SK-N-SH treated with all-trans-retinoic acid at 6 μM for 48 hours (cell line): ENCODE data around the gene GAP43.

Source experiments
- ATAC-seq: fragments of 200-7000 bp; cut with Tn5 transposase; 3 replicates; pipeline ENCODE4 v1.9.1; 2020; ENCODE audit warnings: mild to moderate bottlenecking, moderate library complexity
- ARNTL ChIP-seq: fragments of 450-650 bp; formaldehyde crosslinking; IDR thresholded peaks from 2 replicates; pipeline ENCODE4 v1.5.0; 2020; ENCODE audit warnings: low read depth, mild to moderate bottlenecking, moderate library complexity, borderline replicate concordance
- BACH2 ChIP-seq: fragments of 250-450 bp; sonication (Bioruptor Pico); IDR thresholded peaks from 2 replicates; pipeline ENCODE4 v1.9.0; 2021; ENCODE audit warnings: mild to moderate bottlenecking, borderline replicate concordance
- CSDC2 ChIP-seq: fragments of 250-450 bp; sonication (Bioruptor Pico); IDR thresholded peaks from 2 replicates; pipeline ENCODE4 v1.5.0; 2020; ENCODE audit warnings: mild to moderate bottlenecking, moderate library complexity
- ESRRG ChIP-seq: fragments of 250-450 bp; sonication (Bioruptor Pico); IDR thresholded peaks from 2 replicates; pipeline ENCODE4 v1.6.1; 2021; ENCODE audit warnings: mild to moderate bottlenecking
- ISL1 ChIP-seq: fragments of 250-450 bp; sonication (Bioruptor Pico); IDR thresholded peaks from 2 replicates; pipeline ENCODE4 v2.1.2; 2022; ENCODE audit warnings: mild to moderate bottlenecking, moderate library complexity
- OSR1 ChIP-seq: fragments of 250-450 bp; sonication (Bioruptor Pico); IDR thresholded peaks from 2 replicates; pipeline ENCODE4 v1.8.0; 2022; ENCODE audit warnings: moderate library complexity, mild to moderate bottlenecking, inconsistent platforms
- PPARA ChIP-seq: fragments of 250-450 bp; sonication (Bioruptor Pico); IDR thresholded peaks from 2 replicates; pipeline ENCODE4 v1.5.0; 2020; ENCODE audit warnings: mild to moderate bottlenecking, borderline replicate concordance
- RARB ChIP-seq: fragments of 250-450 bp; sonication (Bioruptor Pico); IDR thresholded peaks from 2 replicates; pipeline ENCODE4 v1.8.0; 2021; ENCODE audit warnings: mild to moderate bottlenecking, moderate library complexity
- SNAI2 ChIP-seq: fragments of 250-450 bp; sonication (Bioruptor Pico); IDR thresholded peaks from 2 replicates; pipeline ENCODE4 v1.5.0; 2020; ENCODE audit warnings: mild to moderate bottlenecking, moderate library complexity
- TCF4 ChIP-seq: fragments of 250-450 bp; sonication (Bioruptor Pico); IDR thresholded peaks from 2 replicates; pipeline ENCODE4 v1.8.0; 2021; ENCODE audit warnings: mild to moderate bottlenecking, moderate library complexity, borderline replicate concordance
- TOX ChIP-seq: fragments of 250-450 bp; sonication (Bioruptor Pico); IDR thresholded peaks from 2 replicates; pipeline ENCODE4 v1.8.0; 2021; ENCODE audit warnings: mild to moderate bottlenecking, moderate library complexity, borderline replicate concordance
- ZC3H10 ChIP-seq: fragments of 250-450 bp; sonication (Bioruptor Pico); IDR thresholded peaks from 2 replicates; pipeline ENCODE4 v1.5.1; 2021; ENCODE audit warnings: mild to moderate bottlenecking, moderate library complexity
- ZFP3 ChIP-seq: fragments of 250-450 bp; sonication (Bioruptor Pico); IDR thresholded peaks from 2 replicates; pipeline ENCODE4 v1.5.0; 2020; ENCODE audit warnings: mild to moderate bottlenecking, moderate library complexity
- ZFP30 ChIP-seq: fragments of 450-650 bp; formaldehyde crosslinking; IDR thresholded peaks from 2 replicates; pipeline ENCODE4 v1.5.0; 2022; ENCODE audit warnings: mild to moderate bottlenecking, moderate library complexity
- ZNF565 ChIP-seq: fragments of 450-650 bp; formaldehyde crosslinking; conservative IDR thresholded peaks from 2 replicates; pipeline ENCODE4 v1.5.0; 2020; ENCODE audit warnings: low read depth, mild to moderate bottlenecking, moderate library complexity
- ZNF70 ChIP-seq: fragments of 450-650 bp; formaldehyde crosslinking; IDR thresholded peaks from 2 replicates; pipeline ENCODE4 v1.5.0; 2020; ENCODE audit warnings: mild to moderate bottlenecking, moderate library complexity
- ZNF8 ChIP-seq: fragments of 450-650 bp; formaldehyde crosslinking; IDR thresholded peaks from 2 replicates; pipeline ENCODE4 v1.5.0; 2020; ENCODE audit warnings: mild to moderate bottlenecking, moderate library complexity
- TF ChIP-seq, protein P1 (sequence below): fragments of 250-450 bp; sonication (Bioruptor Pico); IDR thresholded peaks from 2 replicates; pipeline ENCODE4 v1.5.0; 2020; ENCODE audit warnings: mild to moderate bottlenecking, moderate library complexity
- TF ChIP-seq, protein P2 (sequence below): fragments of 250-450 bp; sonication (Bioruptor Pico); IDR thresholded peaks from 2 replicates; pipeline ENCODE4 v1.5.1; 2021; ENCODE audit warnings: mild to moderate bottlenecking, moderate library complexity
- TF ChIP-seq, protein P3 (sequence below): fragments of 250-450 bp; sonication (Bioruptor Pico); IDR thresholded peaks from 2 replicates; pipeline ENCODE4 v1.8.0; 2021; ENCODE audit warnings: low read depth, mild to moderate bottlenecking, moderate library complexity, borderline replicate concordance

The GAP43 gene

DNA sequence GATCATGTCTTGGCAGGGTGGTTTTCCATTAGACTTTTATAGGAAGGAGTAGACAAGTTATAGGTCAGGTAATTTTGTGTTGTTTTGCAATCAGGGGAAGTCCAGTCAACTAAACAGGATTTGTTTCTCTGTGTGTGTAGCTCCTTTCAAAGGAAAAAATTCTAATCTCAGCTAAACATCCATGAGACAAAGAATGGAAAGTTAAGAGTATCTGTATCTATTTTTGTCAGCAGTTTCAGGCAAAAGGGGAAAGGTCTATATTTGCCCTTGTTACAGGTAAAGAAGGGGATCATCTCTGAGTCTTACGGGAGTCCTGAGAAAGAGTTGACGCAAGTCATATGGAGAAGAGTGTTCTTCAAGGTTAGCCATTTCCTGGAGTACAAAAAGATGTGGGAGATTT is 79.3 kb downstream of the GAP43 start:
- TF ChIP-seq RARB = no peak
- TF ChIP-seq, protein P1, sequence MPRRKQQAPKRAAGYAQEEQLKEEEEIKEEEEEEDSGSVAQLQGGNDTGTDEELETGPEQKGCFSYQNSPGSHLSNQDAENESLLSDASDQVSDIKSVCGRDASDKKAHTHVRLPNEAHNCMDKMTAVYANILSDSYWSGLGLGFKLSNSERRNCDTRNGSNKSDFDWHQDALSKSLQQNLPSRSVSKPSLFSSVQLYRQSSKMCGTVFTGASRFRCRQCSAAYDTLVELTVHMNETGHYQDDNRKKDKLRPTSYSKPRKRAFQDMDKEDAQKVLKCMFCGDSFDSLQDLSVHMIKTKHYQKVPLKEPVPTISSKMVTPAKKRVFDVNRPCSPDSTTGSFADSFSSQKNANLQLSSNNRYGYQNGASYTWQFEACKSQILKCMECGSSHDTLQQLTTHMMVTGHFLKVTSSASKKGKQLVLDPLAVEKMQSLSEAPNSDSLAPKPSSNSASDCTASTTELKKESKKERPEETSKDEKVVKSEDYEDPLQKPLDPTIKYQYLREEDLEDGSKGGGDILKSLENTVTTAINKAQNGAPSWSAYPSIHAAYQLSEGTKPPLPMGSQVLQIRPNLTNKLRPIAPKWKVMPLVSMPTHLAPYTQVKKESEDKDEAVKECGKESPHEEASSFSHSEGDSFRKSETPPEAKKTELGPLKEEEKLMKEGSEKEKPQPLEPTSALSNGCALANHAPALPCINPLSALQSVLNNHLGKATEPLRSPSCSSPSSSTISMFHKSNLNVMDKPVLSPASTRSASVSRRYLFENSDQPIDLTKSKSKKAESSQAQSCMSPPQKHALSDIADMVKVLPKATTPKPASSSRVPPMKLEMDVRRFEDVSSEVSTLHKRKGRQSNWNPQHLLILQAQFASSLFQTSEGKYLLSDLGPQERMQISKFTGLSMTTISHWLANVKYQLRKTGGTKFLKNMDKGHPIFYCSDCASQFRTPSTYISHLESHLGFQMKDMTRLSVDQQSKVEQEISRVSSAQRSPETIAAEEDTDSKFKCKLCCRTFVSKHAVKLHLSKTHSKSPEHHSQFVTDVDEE = no peak
- no peak for TF ChIP-seq ZNF8 (CRISPR knock-in tag)
- no peak for TF ChIP-seq BACH2 (CRISPR knock-in tag)
- no peak for TF ChIP-seq ZNF565 (CRISPR knock-in tag)
- TF ChIP-seq, protein P2, sequence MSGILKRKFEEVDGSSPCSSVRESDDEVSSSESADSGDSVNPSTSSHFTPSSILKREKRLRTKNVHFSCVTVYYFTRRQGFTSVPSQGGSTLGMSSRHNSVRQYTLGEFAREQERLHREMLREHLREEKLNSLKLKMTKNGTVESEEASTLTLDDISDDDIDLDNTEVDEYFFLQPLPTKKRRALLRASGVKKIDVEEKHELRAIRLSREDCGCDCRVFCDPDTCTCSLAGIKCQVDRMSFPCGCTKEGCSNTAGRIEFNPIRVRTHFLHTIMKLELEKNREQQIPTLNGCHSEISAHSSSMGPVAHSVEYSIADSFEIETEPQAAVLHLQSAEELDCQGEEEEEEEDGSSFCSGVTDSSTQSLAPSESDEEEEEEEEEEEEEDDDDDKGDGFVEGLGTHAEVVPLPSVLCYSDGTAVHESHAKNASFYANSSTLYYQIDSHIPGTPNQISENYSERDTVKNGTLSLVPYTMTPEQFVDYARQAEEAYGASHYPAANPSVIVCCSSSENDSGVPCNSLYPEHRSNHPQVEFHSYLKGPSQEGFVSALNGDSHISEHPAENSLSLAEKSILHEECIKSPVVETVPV (CRISPR knock-in tag) = no peak
- no peak for TF ChIP-seq TOX (CRISPR knock-in tag)
- TF ChIP-seq ZNF70 (CRISPR knock-in tag) = no peak
- no peak for TF ChIP-seq SNAI2 (CRISPR knock-in tag)
- no peak for TF ChIP-seq ZC3H10
- no peak for TF ChIP-seq TCF4
- ATAC-seq = no peak

DNA sequence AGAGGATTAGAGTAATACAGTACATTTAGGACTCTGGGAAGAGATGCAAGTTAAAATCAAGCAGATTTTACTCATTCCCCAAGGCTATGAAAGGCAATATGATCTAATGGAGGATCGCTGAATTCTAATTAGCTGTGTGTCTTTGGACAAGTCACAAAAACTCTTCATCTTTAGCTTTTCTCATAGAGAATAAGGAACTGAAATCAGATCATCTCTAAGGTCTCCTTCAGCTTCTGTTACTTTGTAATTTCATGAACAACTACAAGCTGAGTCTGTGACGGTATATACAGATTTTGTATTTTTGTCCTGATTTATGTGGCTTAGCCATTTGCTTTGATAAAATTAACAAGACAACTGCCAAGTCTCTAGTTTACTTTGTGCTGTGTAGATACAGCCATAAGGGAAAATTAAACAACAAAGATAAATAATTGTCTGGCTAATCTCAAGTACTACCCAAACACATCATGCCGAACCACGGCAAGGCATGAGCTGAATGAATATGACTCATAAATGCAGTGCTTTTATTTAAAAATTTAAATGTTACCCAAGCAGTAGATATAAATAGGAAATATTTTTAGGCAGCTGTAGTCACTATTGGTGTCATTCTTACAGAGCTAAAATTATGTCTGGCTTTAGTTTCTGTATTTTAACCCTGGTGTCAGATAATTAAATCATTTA is 81.5 kb downstream of the GAP43 start:
- ATAC-seq = peak; percentile 42; the same call in 2 of the 3 replicates
- TF ChIP-seq ISL1 (no peak), CSDC2 (no peak), BACH2 (CRISPR knock-in tag) (no peak), ZNF70 (CRISPR knock-in tag) (no peak), ZFP30 (no peak), OSR1 (CRISPR knock-in tag) (no peak), TOX (CRISPR knock-in tag) (no peak), TCF4 (no peak), PPARA (CRISPR knock-in tag) (no peak)
- TF ChIP-seq, protein P3, sequence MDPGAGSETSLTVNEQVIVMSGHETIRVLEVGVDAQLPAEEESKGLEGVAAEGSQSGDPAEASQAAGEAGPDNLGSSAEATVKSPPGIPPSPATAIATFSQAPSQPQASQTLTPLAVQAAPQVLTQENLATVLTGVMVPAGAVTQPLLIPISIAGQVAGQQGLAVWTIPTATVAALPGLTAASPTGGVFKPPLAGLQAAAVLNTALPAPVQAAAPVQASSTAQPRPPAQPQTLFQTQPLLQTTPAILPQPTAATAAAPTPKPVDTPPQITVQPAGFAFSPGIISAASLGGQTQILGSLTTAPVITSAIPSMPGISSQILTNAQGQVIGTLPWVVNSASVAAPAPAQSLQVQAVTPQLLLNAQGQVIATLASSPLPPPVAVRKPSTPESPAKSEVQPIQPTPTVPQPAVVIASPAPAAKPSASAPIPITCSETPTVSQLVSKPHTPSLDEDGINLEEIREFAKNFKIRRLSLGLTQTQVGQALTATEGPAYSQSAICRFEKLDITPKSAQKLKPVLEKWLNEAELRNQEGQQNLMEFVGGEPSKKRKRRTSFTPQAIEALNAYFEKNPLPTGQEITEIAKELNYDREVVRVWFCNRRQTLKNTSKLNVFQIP (CRISPR knock-in tag) = no peak
- TF ChIP-seq, protein P1 = no peak
- TF ChIP-seq, all 23 proteins: peak for 0

DNA sequence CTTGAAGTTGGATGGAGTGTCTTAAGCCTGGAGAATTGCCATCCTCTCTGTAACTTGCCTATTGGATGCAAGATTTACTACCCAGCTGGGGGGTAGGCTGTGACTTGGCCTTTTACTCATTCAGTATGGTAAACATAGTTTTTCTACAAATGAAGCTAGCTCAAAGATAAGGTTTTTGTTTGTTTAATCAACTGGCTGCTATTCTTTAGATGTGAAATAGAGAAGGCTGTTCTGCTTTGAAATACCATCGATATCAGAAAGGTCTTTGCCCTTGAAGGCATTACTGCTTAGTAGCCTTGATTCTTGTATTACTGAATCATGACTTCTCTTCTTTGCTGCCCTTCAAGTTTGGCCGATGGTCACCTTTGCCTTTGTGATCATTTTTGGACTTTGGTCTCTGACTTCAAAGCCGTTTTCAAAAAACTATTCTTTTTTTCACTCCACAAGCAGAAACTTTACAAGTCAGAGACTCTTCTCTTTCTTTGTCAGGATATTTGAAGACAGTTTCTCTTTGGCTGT is 83.1 kb downstream of the GAP43 start:
- ATAC-seq = no peak
- TF ChIP-seq ZFP30 (no peak), ZNF70 (CRISPR knock-in tag) (no peak)
- TF ChIP-seq, all 23 proteins: peak for 0

DNA sequence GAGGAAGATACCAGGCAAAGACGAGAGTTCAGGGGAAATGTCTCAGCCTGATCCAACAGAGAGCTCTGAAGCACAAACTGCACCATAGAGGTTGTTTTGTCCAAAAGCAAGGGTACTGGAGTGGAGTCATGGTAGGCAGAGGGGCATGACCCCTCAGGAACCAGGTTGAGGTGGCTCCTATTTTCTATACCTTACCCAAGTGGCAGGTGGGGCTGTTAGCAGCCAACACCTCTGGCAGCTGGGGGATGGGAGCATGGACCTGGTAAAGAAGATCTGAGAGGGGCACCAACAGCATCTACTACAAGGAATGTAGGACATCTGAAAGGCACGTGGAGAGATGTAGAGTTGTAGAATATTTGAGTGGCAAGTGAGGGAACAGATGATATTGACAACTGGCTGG is 85.2 kb downstream of the GAP43 start:
- TF ChIP-seq ZFP30 (no peak), TCF4 (no peak), ZFP3 (CRISPR knock-in tag) (no peak), ESRRG (no peak), ARNTL (CRISPR knock-in tag) (no peak)
- no peak for ATAC-seq
